Vagina (tissue), 2 donors: Measurements from ENCODE around the gene BCDIN3D.

ENCODE experiments used
- POLR2AphosphoS5 ChIP-seq, 2 donors: sonication (generic); formaldehyde crosslinking; IDR thresholded peaks; one replicate each; pipeline ENCODE4 v1.9.0; 2017; ENCODE audit warnings: antibody characterized with exemption in 2 of 2, mild to moderate bottlenecking in 2 of 2, low read depth in 1 of 2; ENCODE audit not compliant: insufficient read depth in 1 of 2
- TF ChIP-seq, protein P1 (sequence below), 3 experiments: fragments of 450-650 bp in 2 of 3; fragments of 200-600 bp in 1 of 3; sonication (generic) in 1 of 3; IDR thresholded peaks; one replicate each; pipeline ENCODE4 v1.5.1; 2017 to 2019; ENCODE audit warnings: antibody characterized with exemption in 3 of 3, mild to moderate bottlenecking in 2 of 3, moderate library complexity in 2 of 3

GRCh38 chr12:49882248-49882850, 39.4 kb upstream of the BCDIN3D start:
- no peak for TF ChIP-seq POLR2AphosphoS5 (IDR thresholded peaks at IDR 0.05; ENCODE audit: insufficient read depth in 1 of 2, low read depth in 1 of 2)
- TF ChIP-seq, protein P1, sequence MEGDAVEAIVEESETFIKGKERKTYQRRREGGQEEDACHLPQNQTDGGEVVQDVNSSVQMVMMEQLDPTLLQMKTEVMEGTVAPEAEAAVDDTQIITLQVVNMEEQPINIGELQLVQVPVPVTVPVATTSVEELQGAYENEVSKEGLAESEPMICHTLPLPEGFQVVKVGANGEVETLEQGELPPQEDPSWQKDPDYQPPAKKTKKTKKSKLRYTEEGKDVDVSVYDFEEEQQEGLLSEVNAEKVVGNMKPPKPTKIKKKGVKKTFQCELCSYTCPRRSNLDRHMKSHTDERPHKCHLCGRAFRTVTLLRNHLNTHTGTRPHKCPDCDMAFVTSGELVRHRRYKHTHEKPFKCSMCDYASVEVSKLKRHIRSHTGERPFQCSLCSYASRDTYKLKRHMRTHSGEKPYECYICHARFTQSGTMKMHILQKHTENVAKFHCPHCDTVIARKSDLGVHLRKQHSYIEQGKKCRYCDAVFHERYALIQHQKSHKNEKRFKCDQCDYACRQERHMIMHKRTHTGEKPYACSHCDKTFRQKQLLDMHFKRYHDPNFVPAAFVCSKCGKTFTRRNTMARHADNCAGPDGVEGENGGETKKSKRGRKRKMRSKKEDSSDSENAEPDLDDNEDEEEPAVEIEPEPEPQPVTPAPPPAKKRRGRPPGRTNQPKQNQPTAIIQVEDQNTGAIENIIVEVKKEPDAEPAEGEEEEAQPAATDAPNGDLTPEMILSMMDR (IDR thresholded peaks at IDR 0.05) = no peak
